ENCODE data around the gene PRR35.

GRCh38 chr16:595942-596735, 35.9 kb downstream of the PRR35 start:
- no peak for TF ChIP-seq POLR2A (IDR thresholded peaks at IDR 0.05)
- TF ChIP-seq, protein P1, sequence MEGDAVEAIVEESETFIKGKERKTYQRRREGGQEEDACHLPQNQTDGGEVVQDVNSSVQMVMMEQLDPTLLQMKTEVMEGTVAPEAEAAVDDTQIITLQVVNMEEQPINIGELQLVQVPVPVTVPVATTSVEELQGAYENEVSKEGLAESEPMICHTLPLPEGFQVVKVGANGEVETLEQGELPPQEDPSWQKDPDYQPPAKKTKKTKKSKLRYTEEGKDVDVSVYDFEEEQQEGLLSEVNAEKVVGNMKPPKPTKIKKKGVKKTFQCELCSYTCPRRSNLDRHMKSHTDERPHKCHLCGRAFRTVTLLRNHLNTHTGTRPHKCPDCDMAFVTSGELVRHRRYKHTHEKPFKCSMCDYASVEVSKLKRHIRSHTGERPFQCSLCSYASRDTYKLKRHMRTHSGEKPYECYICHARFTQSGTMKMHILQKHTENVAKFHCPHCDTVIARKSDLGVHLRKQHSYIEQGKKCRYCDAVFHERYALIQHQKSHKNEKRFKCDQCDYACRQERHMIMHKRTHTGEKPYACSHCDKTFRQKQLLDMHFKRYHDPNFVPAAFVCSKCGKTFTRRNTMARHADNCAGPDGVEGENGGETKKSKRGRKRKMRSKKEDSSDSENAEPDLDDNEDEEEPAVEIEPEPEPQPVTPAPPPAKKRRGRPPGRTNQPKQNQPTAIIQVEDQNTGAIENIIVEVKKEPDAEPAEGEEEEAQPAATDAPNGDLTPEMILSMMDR (IDR thresholded peaks at IDR 0.05) = no peak
